ENCODE results near the gene BCL11B.

BCL11B gene

GRCh38 chr14:99216191-99216590 lies 55.8 kb downstream of the BCL11B start:
- DNase-seq = no peak

- no peak for DNase-seq
These were observed 56.7 kb downstream of the BCL11B start for GRCh38 chr14:99215277-99215676.

GRCh38 chr14:99214701-99215100 lies 57.3 kb downstream of the BCL11B start:
- no peak for DNase-seq

- DNase-seq = no peak
These were observed 58.4 kb downstream of the BCL11B start for GRCh38 chr14:99213527-99213971.

GRCh38 chr14:99213101-99213500 lies 58.9 kb downstream of the BCL11B start:
- DNase-seq = no peak

GRCh38 chr14:99212646-99213045 lies 59.4 kb downstream of the BCL11B start:
- no peak for DNase-seq

GRCh38 chr14:99212199-99212598 lies 59.8 kb downstream of the BCL11B start:
- DNase-seq = no peak

- no peak for DNase-seq
These were observed 60.6 kb downstream of the BCL11B start for GRCh38 chr14:99211410-99211809.

GRCh38 chr14:99210333-99210732 lies 61.7 kb downstream of the BCL11B start:
- no peak for DNase-seq

- no peak for DNase-seq
These were observed 62.6 kb downstream of the BCL11B start for GRCh38 chr14:99209409-99209808.

GRCh38 chr14:99208318-99208717 lies 63.7 kb downstream of the BCL11B start:
- no peak for DNase-seq

- no peak for DNase-seq
These were observed 64.5 kb downstream of the BCL11B start for GRCh38 chr14:99207456-99207855.

- no peak for DNase-seq
These were observed 65.9 kb downstream of the BCL11B start for GRCh38 chr14:99206090-99206489.

- no peak for DNase-seq
These were observed 66.8 kb downstream of the BCL11B start for GRCh38 chr14:99205086-99205688.

GRCh38 chr14:99203801-99204200 lies 68.2 kb downstream of the BCL11B start:
- DNase-seq = no peak

- no peak for DNase-seq
These were observed 68.9 kb downstream of the BCL11B start for GRCh38 chr14:99203080-99203479.

GRCh38 chr14:99202516-99202915 lies 69.5 kb downstream of the BCL11B start:
- no peak for DNase-seq

- DNase-seq = no peak
These were observed 70.5 kb downstream of the BCL11B start for GRCh38 chr14:99201351-99202073.

GRCh38 chr14:99200654-99201005 lies 71.4 kb downstream of the BCL11B start:
- DNase-seq = no peak

- peak; percentile 69 for DNase-seq
These were observed 71.9 kb downstream of the BCL11B start for GRCh38 chr14:99199846-99200653.

- DNase-seq = no peak
These were observed 73.1 kb downstream of the BCL11B start for GRCh38 chr14:99198746-99199502.

- DNase-seq = no peak
These were observed 75.7 kb downstream of the BCL11B start for GRCh38 chr14:99196310-99196650.

- peak; percentile 64 for DNase-seq
These were observed 76.2 kb downstream of the BCL11B start for GRCh38 chr14:99195602-99196309.

Measured in NCI-H2171 treated with DMSO at 0.1 percent for 48 hours (cell line).